Right hindlimb (tissue), 1 donor: Measurements from ENCODE around the gene TTLL3.

Experiments used
- DNase-seq: peaks from one replicate; pipeline ENCODE4 v3.0.0-alpha.2; 2018

TTLL3 gene

GRCh38 chr3:9808345-9809037 is 1.6 kb upstream of the TTLL3 start:
- no peak for DNase-seq

DNA sequence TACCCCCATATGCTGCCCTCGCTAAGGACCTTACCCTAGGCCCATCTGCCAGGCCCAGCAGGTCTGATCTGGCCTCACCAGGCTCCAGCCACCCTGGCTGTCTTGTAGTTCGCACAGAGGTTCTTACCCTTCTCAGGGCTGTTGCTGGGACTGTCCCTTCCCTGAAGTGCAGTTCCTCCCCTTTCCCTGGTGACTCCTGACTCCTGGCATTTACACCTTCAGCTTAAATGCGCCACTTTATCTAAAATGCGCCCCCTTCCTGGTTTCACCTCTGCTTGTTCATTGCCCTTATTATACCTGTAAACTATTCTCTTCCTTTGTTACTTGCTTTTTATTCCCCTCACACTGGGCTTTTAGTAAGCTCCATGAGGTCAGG is 835 bp upstream of the TTLL3 start:
- DNase-seq, result no peak

DNA sequence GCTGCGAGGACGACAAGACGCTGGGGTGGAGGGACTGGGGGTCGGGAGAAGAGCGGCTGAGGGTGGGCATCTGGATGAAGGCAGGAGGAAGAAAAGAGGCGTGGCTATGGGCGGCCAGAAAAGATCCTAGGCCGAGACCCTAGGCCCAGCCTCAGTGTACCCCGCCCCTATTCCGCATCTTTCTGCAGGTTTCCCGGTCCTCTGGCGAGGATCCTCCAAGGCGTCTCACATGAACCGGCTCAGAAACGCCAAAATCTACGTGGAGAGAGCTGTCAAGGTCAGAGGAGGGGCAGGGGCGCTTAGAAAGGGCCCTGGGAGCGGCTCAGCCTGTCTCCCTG is 340 bp downstream of the TTLL3 start:
- DNase-seq, result peak; percentile 69

DNA sequence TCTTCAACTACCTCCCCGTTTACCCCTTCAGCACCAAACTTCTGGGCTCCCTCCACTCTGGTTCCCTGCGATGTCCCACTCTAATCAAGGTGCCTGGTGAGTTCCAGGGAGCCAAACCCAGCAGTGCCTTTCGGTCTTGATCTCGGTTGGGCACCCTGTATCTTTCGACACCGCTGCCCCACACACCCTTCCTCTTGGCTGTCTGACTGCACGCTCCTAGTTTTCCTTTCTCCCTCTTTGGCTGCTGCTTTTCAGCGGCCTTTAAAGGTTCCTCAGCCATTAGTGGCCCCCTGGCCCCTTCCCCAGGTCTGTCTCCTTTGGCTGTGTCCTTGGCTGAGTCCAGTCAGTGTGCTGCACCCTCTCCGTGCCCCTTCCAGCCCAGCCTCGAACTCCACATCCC is 784 bp downstream of the TTLL3 start:
- DNase-seq, result no peak

- no peak for DNase-seq
These were observed 2.9 kb downstream of the TTLL3 start for GRCh38 chr3:9812870-9813483.

- DNase-seq, result no peak
These were observed 5.9 kb downstream of the TTLL3 start for GRCh38 chr3:9815986-9816385.

DNA sequence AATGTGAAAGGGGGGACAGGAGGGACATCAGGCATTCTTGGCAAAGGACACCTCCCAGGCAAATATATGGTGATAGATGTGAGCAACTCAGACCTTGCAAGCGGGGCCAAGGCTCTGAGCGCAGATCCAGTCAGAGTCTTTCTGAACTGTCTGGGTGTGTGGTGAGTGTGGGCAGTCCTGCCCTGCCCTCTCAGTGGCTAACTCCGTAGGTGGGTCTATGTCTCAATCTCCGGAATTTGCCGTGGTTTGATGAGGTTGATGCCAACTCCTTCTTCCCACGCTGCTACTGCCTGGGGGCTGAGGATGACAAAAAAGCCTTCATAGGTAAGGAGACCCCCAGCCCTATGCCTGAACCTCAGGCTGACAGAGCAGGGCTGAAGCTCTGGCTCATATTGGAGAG is 7.4 kb downstream of the TTLL3 start:
- DNase-seq, result no peak

- DNase-seq, result no peak
These were observed 8.7 kb downstream of the TTLL3 start for GRCh38 chr3:9818666-9819335.

GRCh38 chr3:9820543-9820942 is 10.5 kb downstream of the TTLL3 start:
- no peak for DNase-seq

GRCh38 chr3:9820946-9821345 is 10.9 kb downstream of the TTLL3 start:
- no peak for DNase-seq

- no peak for DNase-seq
These were observed 15.5 kb downstream of the TTLL3 start for GRCh38 chr3:9825451-9826040.

GRCh38 chr3:9826815-9827573 is 16.9 kb downstream of the TTLL3 start:
- no peak for DNase-seq

- no peak for DNase-seq
These were observed 19.0 kb downstream of the TTLL3 start for GRCh38 chr3:9828801-9829755.

DNA sequence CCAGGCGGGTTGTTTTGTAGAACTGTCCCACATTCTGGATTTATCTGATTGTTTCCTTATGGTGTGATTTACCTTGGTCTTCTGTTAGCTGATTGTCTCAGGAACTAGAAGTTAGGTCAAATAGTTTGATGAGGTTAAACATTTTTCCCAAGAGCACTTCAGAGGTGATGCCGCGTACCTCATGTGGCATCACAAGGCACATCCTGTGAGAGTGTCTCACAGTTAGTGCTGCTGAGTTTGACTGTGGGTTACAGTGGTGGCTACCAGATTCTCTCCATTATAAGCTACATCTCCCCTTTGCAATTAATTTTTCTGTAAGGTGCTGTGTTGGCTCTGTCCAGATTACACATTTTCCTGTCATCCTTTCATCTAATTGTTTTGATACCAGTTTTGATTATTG is 21.2 kb downstream of the TTLL3 start:
- DNase-seq, result no peak

- no peak for DNase-seq
These were observed 23.0 kb downstream of the TTLL3 start for GRCh38 chr3:9833078-9833477.

DNA sequence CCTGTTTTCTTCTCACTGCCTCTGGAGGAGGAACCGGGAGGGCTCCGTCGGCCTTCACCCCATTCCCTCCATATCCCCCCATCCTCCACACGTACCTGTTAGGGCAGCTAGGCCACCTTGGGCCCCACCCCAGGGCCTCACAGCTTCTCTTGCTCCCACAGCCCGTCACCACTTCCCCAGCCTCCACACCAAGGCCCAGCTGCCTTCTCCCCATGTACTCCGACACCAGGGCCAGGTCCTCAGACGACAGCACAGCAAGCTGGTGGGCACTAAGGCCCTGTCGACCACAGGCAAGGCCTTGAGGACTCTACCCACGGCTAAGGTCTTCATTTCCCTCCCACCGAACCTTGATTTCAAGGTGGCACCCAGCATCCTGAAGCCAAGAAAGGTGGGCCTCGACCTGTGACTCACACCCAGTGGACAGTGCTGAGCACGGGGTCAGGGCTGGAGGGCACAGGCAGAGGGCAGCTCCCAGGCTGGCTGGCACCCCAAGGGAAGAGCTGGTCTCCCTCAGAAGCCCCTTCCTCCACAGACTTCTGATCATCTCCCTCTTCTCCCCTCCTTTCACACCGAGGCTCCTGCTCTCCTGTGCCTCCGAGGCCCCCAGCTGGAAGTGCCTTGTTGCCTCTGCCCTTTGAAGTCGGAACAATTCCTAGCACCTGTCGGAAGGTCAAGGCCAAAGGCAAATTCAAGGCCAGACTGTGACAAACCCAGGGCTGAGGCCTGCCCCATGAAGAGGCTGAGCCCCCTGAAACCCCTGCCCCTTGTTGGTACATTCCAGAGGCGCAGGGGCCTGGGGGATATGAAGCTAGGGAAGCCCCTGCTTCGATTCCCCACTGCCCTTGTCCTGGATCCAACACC is 24.7 kb downstream of the TTLL3 start:
- DNase-seq, result no peak

GRCh38 chr3:9837701-9838582 is 27.9 kb downstream of the TTLL3 start:
- DNase-seq, result no peak

DNA sequence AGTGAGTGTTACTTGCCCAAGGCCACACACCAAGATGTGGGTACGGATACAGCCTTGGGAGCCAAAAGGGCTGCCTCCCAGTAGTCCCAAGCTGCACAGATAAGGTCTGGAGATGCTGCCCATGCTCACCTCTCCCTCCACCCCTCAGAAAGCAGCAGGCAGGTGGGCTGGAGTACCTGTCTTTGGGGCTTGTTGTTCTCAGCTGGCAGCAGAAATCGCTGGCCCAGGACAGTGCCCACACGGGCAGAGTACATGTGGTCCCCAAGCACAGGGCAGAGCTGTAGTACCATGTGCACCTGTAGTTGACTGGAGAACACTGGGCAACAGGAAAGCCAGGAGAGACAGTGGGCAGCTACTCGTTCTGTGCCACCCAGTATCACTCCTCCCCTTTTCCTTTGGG is 28.8 kb downstream of the TTLL3 start:
- DNase-seq, result no peak

DNA sequence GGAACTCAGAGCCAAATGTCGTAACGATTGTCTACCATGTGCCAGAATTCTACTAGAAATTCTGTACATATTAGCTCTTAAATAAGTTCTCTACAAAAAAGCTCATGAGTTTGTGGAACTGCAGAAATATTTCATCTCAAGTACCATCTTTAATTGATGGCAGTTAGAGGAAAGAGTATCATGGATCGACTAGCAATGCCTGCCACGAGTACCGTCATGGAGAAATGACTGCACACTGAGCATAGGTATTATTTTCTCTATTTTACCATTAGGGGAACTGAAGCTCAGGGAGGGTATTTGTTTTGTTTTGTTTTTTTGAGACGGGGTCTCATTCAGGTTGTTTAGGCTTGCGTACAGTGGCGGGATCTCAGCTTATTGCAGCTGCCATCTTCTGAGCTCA is 31.0 kb downstream of the TTLL3 start:
- no peak for DNase-seq
